Stimulated activated CD8-positive, alpha-beta memory T cell treated with anti-CD3 and anti-CD28 coated beads, Interleukin-12 subunit alpha, Interleukin-12 subunit beta, amount 100 ng/mL, for 4 hours (primary cell): ENCODE results near the gene S1PR4.
A peak's percentile ranks its signal among the peaks of the same experiment; 100 is the strongest.
"Not testable (repeated sequence)": the region's sequence is repeated elsewhere in the genome, so short reads cannot be mapped to it uniquely, and the experiment has no call there.

Experiments
- DNase-seq: peaks from one replicate; pipeline ENCODE4 v3.0.0-alpha.2; 2020; ENCODE audit warnings: low read depth

S1PR4 gene

GRCh38 chr19:3194106-3195087 is 15.8 kb downstream of the S1PR4 start:
- no peak for DNase-seq

- no peak for DNase-seq
Observed at GRCh38 chr19:3196064-3196932, 17.7 kb downstream of the S1PR4 start.

DNA sequence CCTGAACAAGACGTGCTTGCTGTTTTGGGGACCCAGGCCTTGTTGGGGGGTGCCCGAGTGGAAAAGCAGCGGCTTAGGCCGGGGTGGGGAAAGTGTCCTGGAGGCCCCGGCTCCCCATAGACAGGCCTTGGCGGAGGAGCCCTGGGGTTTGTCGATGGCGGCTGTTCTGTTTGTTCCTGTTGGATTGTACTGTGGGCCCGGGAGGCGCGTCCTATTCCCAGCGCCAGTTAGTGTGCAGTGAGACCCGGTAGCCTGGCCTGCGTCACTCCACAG is 18.3 kb downstream of the S1PR4 start:
- no peak for DNase-seq

DNA sequence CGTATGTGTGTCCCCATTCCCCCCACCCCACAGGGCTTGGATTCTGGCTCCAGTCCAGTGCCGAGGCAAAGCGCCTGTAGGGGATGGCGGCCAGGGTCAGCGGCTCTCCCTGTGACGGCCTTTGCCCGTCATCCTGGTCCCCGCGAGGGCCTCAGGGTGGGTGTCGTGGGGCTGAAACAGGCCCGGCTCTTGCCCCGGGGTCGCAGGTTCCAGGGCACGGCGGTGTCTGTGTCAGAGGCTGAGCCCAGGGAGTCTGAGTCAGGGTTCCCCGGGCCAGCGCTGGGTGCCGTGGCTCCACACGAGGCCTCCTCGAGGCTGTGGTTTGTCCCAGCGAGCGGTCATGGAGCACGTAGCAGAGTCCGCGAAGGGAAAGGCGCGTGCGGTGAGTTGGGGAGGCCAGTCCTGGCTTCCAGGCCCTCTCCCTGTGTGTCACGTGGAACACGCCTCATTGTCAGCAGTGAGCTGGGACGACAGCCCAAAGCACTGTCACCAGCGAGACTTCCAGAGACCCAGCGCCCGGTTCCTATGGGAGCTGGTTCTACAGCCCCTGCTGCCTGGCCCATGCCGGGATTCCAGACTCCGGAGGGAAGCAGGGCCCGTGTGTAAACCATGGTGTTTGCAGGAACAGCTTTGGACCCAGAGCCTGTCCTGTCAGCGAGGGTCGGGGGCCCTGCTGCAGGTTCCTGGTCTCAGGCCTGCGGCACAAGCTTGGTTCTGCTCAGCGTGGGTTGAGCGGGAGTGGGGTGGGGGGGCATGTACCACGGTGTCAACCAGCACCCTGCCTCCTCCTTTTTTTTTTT is 20.5 kb downstream of the S1PR4 start:
- DNase-seq, result no peak

- DNase-seq, result no peak
Observed at GRCh38 chr19:3201072-3201700, 22.6 kb downstream of the S1PR4 start.

DNA sequence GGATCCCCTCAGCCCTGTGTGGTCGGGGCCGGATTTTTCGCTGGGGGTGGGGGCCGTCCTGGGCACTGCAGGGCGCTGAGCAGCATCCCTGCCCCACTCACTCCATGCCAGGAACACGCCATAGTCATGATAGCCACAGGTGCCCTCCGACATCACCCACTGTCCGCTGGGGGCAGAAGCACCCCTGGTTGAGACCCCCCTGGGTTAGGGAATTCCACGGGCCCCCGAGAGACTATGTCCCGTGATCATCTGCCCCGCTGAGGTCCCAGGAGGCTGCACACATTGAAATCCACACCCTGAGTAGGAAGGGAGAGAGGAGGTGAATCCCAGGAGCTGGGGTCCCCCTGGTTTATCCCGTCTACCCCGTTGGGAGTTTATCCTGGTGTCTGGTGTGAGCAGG is 23.3 kb downstream of the S1PR4 start:
- DNase-seq, result no peak

DNA sequence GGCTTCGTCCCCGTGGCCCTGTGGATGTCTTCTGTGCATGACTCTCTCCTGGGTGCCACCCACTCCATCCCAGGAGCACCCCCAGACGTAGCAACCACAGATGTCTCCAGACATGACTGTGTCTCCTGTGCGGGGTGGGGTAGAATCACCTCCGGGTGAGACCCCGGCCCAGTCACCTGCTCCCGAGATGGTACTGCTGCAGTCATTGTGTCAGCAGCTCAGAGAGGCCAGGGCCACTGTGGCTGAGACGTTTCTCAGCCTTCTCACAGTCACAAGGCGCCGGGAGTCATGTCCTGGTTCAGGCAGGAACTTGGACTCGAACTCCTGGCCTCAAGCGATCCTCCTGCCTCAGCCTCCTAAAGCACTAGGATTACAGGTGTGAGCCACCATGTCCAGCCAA is 23.8 kb downstream of the S1PR4 start:
- no peak for DNase-seq

- not testable (repeated sequence) for DNase-seq
Observed at GRCh38 chr19:3202895-3203294, 24.3 kb downstream of the S1PR4 start.

DNA sequence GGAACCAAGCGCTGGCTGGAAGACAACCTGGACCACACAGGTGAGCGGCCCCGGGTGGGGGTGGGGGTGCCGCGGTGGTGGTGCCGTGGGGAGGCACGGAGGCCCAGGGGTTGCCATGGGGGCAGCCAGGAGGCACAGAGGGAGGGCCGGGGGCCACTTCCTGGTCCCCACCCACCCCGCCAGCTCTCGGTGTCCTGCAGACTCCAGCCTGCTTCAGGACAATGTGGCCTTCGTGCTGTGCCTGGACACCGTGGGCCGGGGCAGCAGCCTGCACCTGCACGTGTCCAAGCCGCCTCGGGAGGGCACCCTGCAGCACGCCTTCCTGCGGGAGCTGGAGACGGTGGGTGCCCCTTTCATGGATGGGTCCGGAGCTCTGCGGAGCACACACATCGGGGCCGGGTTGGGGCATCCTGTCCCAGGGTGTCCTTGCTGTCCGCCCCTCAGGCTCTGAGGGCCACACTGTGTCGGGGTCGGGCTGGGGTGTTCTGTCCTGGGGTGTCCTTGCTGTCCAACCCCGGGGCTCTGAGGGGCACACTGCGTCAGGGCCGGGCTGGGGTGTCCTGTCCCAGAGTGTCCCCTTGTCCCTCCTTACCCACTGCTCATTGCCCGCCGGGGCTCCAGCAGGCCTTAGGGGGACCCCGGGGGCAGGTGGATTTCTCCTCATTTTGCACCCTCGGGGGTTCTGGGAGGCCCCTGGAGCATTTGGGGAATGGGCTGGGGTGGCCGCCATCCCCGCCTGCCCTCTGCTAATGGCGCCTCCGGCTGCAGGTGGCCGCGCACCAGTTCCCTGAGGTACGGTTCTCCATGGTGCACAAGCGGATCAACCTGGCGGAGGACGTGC is 25.5 kb downstream of the S1PR4 start:
- no peak for DNase-seq

DNA sequence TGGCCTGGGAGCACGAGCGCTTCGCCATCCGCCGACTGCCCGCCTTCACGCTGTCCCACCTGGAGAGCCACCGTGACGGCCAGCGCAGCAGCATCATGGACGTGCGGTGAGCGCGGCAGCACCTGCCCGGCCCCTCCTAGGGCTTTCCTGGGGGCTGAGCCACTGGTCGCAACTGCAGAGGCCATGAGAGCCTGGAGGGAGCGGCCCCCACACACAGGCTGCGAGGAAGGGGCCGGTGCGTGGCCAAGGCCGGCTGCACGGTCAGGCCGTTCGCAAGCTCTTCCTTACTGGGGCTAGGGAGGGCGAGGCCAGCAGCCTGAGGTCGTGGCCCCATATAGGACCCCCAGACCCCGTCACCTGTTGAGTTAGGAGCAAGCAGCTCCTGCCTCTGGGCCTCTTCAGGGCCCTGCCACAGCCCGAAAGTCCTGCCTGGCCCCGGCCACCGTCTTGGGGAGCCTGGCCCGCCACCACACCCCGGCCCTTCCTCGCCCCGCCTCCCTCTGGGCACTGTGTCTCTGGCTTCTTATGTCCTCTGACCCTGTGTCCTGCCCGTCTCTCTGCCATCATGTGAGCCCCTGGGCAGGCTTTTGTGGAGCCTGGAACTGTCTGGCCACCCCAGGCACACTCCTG is 26.2 kb downstream of the S1PR4 start:
- DNase-seq, result no peak

DNA sequence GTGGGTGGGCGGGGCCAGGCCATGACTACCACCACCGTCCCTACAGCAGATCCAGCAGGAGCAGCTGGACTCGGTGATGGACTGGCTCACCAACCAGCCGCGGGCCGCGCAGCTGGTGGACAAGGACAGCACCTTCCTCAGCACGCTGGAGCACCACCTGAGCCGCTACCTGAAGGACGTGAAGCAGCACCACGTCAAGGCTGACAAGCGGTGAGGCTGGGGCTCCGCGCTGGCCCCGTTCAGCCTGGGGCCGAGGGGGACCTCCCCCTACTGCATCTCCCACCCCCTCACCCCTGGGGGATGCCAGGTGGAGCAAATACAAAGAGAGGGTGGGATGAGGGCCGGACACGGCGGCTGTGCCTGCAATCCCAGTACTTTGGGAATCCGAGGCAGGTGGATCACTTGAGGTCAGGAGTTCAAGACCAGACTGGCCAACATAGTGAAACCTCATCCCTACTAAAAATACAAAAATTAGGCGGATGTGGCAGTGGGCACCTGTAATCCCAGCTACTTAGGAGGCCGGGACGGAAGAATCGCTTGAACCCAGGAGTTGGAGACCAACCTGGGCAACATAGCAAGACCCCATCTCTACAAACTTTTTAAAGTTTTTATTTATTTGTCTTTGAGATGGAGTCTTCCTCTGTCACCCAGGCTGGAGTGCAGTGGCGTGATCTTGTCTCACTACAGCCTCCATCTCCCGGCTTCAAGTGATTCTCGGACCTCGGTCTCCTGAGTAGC is 27.8 kb downstream of the S1PR4 start:
- no peak for DNase-seq

DNA sequence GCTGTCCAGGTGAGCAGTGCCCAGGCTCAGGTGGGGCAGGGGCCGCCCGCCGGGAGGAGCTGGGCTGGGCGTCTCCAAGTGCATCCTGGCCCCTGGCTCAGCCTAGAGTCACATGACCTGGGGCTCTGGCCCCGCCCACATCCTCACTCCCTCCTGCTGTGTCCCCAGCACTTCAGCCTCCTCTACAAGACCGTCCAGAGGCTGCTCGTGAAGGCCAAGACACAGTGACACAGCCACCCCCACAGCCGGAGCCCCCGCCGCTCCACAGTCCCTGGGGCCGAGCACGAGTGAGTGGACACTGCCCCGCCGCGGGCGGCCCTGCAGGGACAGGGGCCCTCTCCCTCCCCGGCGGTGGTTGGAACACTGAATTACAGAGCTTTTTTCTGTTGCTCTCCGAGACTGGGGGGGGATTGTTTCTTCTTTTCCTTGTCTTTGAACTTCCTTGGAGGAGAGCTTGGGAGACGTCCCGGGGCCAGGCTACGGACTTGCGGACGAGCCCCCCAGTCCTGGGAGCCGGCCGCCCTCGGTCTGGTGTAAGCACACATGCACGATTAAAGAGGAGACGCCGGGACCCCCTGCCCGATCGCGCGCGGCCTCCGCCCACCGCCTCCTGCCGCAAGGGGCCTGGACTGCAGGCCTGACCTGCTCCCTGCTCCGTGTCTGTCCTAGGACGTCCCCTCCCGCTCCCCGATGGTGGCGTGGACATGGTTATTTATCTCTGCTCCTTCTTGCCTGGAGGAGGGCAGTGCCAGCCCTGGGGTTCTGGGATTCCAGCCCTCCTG is 29.1 kb downstream of the S1PR4 start:
- no peak for DNase-seq

DNA sequence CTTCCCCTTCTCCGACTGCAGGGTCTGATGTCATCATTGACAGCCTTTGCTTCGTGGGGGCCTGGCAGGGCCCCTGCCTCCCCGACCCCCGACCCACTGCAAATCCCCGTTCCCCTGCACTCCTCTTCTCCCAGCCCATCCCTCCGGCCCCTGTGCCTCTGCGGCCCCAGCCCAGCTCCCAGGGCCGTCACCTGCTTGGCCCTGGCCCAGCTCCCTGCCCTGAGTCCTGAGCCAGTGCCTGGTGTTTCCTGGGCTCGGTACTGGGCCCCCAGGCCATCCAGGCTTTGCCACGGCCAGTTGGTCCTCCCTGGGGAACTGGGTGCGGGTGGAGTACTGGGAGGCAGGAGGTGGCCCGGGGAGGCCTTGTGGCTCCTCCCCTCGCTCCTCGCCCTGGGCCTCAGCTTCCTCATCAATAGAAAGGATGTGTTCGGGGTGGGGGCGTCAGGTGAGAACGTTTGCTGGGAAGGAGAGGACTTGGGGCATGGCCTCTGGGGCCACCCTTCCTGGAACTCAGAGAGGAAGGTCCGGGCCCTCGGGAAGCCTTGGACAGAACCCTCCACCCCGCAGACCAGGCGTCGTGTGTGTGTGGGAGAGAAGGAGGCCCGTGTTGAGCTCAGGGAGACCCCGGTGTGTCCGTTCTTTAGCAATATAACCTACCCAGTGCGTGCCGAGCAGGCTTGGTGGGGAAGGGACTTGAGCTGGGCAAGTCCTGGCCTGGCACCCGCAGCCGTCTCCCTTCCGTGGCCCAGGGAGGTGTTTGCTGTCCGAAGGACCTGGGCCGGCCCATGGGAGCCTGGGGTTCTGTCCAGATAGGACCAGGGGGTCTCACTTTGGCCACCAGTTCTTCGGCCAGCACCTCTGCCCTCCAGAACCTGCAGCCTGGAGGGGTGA is 30.0 kb downstream of the S1PR4 start:
- DNase-seq, result no peak

GRCh38 chr19:3210347-3211017 is 31.9 kb downstream of the S1PR4 start:
- DNase-seq, result peak; percentile 32

DNA sequence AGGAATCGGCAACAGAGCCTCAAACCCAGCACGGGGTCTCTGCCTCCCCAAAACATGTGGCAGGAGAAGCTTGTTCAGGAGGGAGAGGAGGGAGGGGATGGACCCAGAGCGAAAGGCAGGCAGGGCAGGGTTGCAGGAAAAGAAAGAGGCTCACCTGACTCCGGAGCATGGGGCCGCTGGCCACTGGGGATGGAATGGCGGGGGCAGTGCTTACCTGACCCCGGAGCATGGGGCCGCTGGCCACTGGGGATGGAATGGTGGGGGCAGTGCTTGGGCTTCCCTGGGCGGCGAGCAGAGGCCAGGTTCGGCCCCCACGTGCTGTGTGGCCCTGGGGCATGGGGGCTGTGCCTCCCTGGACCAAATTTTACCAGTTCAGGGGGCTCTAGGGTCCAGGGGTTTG is 32.6 kb downstream of the S1PR4 start:
- no peak for DNase-seq

DNA sequence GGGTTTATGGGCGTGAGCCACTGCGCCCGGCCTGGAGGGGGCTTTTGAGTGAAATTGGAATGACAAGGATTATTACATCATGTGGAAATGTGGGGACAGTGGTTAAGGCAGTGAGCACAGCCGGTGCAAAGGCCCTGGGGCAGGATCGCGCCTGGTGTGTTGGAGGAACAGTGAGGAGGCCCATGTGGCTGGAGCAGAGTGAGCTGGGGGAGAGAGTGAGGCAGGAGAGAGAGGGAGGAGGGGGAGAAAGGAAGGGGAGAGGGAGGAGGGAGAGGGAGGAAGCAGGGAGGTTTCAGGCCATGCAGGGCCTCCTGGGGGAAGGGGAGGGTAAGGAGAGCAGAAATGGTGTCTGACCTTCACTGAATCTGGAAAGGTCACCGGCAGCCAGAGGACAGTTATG is 34.6 kb downstream of the S1PR4 start:
- DNase-seq, result no peak

DNA sequence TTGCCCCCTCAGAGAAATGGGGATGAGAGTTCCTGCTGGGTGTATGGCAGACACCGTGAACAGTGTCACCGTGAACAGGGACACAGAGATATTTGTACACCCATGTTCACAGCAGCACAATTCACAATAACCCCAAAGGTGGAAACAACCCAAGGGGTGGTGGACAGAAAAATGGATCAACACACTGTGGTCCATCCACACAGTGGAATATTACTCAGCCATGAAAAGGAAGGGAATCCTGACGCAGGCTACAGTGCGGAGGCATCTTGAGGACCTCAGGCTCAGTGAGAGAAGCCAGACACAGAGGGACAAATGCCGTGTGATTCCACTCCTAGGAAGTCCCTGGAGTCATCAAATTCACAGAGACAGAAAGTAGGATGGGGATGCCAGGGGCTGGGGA is 38.3 kb downstream of the S1PR4 start:
- no peak for DNase-seq
